ENCODE data around the gene CAMK1D. TPM values are rescaled to one million over a fixed set of nuclear protein-coding genes. Genes with fewer than 3 reads are reported as not detected.
A peak's percentile ranks its signal among the peaks of the same experiment; 100 is the strongest.

The CAMK1D gene
- total and polyA plus RNA-seq, 2 of the 4 experiments (the other 2 are of a cell fraction), result 5.0 to 5.3 TPM

- Histone ChIP-seq H3K9me1 (ENCODE audit: insufficient read depth, low read length) (no peaks in the 10 kb centered on the region), H2BK5ac (ENCODE audit: low read depth, low read length, poor library complexity, severe bottlenecking) (no peak overlapping the region), H3K79me1 (ENCODE audit: low read depth in 1 of 2, low read length in 2 of 2) (no peaks in the 10 kb centered on the region), H3K27me3 (ENCODE audit: control insufficient read depth, insufficient read depth, low read length) (no peaks in the 10 kb centered on the region; the same call in 1 of the 2 replicates), H2BK120ac (ENCODE audit: low read depth, low read length) (no peak overlapping the region), H2BK20ac (ENCODE audit: low read depth, low read length) (no peak overlapping the region; the same call in 1 of the 2 replicates), H4K91ac (ENCODE audit: insufficient read depth, low read depth, low read length) (no peak overlapping the region; the same call in 1 of the 2 replicates), H2AK9ac (replicated peaks; ENCODE audit: low read depth, low read length, poor library complexity) (no peak overlapping the region), H4K8ac (ENCODE audit: low read depth in 2 of 2, low read length in 2 of 2) (no peak overlapping the region), H3K4me3 (ENCODE audit: insufficient read depth, low read depth, low read length) (no peak overlapping the region), H3K4ac (ENCODE audit: low read depth, low read length) (peak overlapping the region; percentile 22; the same call in 1 of the 2 replicates), H3K9me3 (ENCODE audit: control insufficient read depth, insufficient read depth, low read length) (no peaks in the 10 kb centered on the region), H4K5ac (ENCODE audit: low read depth, low read length) (no peak overlapping the region), H4K20me1 (ENCODE audit: insufficient read depth, low read length) (no peaks in the 10 kb centered on the region), H2AK5ac (ENCODE audit: low read depth, low read length) (no peak overlapping the region), H3K27ac (ENCODE audit: insufficient read depth, low read length) (no peak overlapping the region), H3K9ac (ENCODE audit: low read depth, low read length) (no peak overlapping the region), H3K23ac (ENCODE audit: low read depth, low read length) (no peak overlapping the region), H3K4me2 (ENCODE audit: low read depth, low read length) (no peak overlapping the region), H3K18ac (ENCODE audit: low read depth, low read length) (no peak overlapping the region; the same call in 1 of the 2 replicates), H2BK15ac (ENCODE audit: low read depth, low read length) (no peak overlapping the region; the same call in 2 of the 3 replicates), H2AFZ (replicated peaks; ENCODE audit: low read length, poor library complexity) (no peak overlapping the region), H3K56ac (ENCODE audit: extremely low read depth, insufficient read depth, low read length) (no peak overlapping the region), H3K4me1 (ENCODE audit: control insufficient read depth, insufficient read depth, low read length) (peaks cover 14% of the 10 kb centered on the region; the same call in 1 of the 2 replicates), H3K14ac (replicated peaks; ENCODE audit: low read depth, low read length) (no peak overlapping the region), H3K36me3 (ENCODE audit: control insufficient read depth, insufficient read depth, low read length) (no peaks in the 10 kb centered on the region)
- 90% methylated on average over 6 of the region's 6 CpGs; no CpG with 5 or more reads in 1 of the 2 experiments for WGBS, 2 experiments (ENCODE audit: extremely low coverage in 2 of 2, insufficient read length in 1 of 2)
- in situ Hi-C loops (cut with MboI; ENCODE audit: low sequenced_read_pairs), result no loop called here
- DNase-seq (no peak), ATAC-seq (ENCODE audit: low read depth) (no peak)
- dilution Hi-C loops (cut with HindIII; ENCODE audit: low sequenced_read_pairs, unreplicated experiment), result no loop called here
- intact Hi-C loops (cut with micrococcal nuclease), result no loop called here
- ChIA-PET POLR2A (ENCODE audit: unreplicated experiment) (no interaction called here), CTCF (no interaction called here)
- TF ChIP-seq ELK1 (IDR thresholded peaks at IDR 0.05; ENCODE audit: borderline replicate concordance, low read depth, low read length), result no peak
- no peak for TF ChIP-seq SMC3 (IDR thresholded peaks at IDR 0.05; ENCODE audit: low read depth, low read length)
- TF ChIP-seq MAFK (IDR thresholded peaks at IDR 0.05; ENCODE audit: low read depth, low read length), result no peak
- TF ChIP-seq BHLHE40 (IDR thresholded peaks at IDR 0.05; ENCODE audit: low read depth, low read length), result no peak
- no peak for TF ChIP-seq RFX5 (IDR thresholded peaks at IDR 0.05; ENCODE audit: low read depth, low read length)
- no peak for TF ChIP-seq MAZ (IDR thresholded peaks at IDR 0.05; ENCODE audit: borderline replicate concordance, low read depth, low read length)
- no TSS peak for BruUV-seq (replicated peaks)
Observed at GRCh38 chr10:12826800-12827372, 477.5 kb downstream of the CAMK1D start.

All from IMR-90 (cell line).